H1 (cell line): ENCODE measurements around the gene LCA5L. TPM values are rescaled to one million over a fixed set of nuclear protein-coding genes. Genes with fewer than 3 reads are reported as not detected.

Experiments
- polyA plus RNA-seq, 7 experiments: library from polyadenylated mRNA; depleted of rRNA in 3 of 7; stranded (reverse) in 5 of 7; unstranded in 2 of 7; fragments of >200 nt in 5 of 7; fragments of 200-250 nt in 2 of 7; gene quantifications; 1 replicate in 5 of 7; 2 replicates in 1 of 7; 4 replicates in 1 of 7; pipeline versions ENCODE4 v1.2.1 to v1.2.3, GENCODE V29; 2011 to 2013; ENCODE audit warnings: missing spikeins in 2 of 7, mixed read lengths in 2 of 7
- total RNA-seq: library from RNA; stranded (reverse); fragmentation: NEBNext Ultra II Directional; extraction: Animal tissue kit (Norgen Biotek cat#: 25700); gene quantifications from 2 replicates; pipeline ENCODE4 v1.2.1, GENCODE V29; 2021
- TF ChIP-seq, protein P1 (sequence below): fragments of 300-600 bp; sonication (generic); IDR thresholded peaks from 2 replicates; pipeline ENCODE4 v1.7.1; 2012; ENCODE audit warnings: low read length, moderate library complexity, mild to moderate bottlenecking, inconsistent platforms; ENCODE audit not compliant: insufficient replicate concordance

LCA5L gene
- total and polyA plus RNA-seq, 2 of the 8 experiments (the other 6 are each of a cell fraction or from before 2014, with no cell fraction given): 0.11 to 0.84 TPM

DNA sequence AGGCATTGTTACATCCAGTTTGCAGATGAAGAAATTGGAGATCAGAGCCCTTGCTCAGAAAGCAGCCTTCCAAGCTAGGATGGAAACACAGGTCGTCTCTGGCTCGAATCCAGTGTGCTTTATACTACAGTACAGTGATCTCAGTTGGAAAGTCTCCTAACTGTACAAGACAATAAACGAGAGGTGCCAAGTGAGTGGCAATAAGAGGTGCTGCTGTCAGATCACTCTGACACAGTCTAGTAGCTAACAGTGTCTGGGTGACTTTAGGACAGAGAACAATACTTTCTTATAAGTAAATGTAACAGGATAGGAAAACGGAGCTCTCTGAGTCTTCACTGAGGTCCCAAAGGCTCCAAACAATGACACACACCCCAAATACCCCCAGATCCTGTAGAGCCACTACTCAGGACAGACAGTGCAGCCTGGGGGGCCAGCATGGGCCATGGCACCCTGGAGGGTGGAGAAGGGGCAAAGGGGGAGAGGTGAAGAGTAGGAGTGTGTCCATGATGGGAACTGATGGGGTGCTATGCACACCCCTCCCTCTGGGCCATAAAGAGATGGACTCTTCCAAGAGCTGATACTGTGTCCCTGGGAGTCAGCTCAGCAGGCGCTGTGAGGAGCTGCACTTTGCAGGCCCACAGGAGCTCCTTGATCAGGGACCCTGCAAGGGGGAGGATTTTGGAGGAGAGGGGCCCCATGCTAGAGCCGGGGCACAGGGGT, 9.5 kb upstream of the LCA5L start (continued):
- TF ChIP-seq, protein P1, sequence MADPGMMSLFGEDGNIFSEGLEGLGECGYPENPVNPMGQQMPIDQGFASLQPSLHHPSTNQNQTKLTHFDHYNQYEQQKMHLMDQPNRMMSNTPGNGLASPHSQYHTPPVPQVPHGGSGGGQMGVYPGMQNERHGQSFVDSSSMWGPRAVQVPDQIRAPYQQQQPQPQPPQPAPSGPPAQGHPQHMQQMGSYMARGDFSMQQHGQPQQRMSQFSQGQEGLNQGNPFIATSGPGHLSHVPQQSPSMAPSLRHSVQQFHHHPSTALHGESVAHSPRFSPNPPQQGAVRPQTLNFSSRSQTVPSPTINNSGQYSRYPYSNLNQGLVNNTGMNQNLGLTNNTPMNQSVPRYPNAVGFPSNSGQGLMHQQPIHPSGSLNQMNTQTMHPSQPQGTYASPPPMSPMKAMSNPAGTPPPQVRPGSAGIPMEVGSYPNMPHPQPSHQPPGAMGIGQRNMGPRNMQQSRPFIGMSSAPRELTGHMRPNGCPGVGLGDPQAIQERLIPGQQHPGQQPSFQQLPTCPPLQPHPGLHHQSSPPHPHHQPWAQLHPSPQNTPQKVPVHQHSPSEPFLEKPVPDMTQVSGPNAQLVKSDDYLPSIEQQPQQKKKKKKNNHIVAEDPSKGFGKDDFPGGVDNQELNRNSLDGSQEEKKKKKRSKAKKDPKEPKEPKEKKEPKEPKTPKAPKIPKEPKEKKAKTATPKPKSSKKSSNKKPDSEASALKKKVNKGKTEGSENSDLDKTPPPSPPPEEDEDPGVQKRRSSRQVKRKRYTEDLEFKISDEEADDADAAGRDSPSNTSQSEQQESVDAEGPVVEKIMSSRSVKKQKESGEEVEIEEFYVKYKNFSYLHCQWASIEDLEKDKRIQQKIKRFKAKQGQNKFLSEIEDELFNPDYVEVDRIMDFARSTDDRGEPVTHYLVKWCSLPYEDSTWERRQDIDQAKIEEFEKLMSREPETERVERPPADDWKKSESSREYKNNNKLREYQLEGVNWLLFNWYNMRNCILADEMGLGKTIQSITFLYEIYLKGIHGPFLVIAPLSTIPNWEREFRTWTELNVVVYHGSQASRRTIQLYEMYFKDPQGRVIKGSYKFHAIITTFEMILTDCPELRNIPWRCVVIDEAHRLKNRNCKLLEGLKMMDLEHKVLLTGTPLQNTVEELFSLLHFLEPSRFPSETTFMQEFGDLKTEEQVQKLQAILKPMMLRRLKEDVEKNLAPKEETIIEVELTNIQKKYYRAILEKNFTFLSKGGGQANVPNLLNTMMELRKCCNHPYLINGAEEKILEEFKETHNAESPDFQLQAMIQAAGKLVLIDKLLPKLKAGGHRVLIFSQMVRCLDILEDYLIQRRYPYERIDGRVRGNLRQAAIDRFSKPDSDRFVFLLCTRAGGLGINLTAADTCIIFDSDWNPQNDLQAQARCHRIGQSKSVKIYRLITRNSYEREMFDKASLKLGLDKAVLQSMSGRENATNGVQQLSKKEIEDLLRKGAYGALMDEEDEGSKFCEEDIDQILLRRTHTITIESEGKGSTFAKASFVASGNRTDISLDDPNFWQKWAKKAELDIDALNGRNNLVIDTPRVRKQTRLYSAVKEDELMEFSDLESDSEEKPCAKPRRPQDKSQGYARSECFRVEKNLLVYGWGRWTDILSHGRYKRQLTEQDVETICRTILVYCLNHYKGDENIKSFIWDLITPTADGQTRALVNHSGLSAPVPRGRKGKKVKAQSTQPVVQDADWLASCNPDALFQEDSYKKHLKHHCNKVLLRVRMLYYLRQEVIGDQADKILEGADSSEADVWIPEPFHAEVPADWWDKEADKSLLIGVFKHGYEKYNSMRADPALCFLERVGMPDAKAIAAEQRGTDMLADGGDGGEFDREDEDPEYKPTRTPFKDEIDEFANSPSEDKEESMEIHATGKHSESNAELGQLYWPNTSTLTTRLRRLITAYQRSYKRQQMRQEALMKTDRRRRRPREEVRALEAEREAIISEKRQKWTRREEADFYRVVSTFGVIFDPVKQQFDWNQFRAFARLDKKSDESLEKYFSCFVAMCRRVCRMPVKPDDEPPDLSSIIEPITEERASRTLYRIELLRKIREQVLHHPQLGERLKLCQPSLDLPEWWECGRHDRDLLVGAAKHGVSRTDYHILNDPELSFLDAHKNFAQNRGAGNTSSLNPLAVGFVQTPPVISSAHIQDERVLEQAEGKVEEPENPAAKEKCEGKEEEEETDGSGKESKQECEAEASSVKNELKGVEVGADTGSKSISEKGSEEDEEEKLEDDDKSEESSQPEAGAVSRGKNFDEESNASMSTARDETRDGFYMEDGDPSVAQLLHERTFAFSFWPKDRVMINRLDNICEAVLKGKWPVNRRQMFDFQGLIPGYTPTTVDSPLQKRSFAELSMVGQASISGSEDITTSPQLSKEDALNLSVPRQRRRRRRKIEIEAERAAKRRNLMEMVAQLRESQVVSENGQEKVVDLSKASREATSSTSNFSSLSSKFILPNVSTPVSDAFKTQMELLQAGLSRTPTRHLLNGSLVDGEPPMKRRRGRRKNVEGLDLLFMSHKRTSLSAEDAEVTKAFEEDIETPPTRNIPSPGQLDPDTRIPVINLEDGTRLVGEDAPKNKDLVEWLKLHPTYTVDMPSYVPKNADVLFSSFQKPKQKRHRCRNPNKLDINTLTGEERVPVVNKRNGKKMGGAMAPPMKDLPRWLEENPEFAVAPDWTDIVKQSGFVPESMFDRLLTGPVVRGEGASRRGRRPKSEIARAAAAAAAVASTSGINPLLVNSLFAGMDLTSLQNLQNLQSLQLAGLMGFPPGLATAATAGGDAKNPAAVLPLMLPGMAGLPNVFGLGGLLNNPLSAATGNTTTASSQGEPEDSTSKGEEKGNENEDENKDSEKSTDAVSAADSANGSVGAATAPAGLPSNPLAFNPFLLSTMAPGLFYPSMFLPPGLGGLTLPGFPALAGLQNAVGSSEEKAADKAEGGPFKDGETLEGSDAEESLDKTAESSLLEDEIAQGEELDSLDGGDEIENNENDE: no peak
